SH-SY5Y (cell line): ENCODE data around the gene CPA1.

Experiments used
- GATA2 ChIP-seq: IDR thresholded peaks from 2 replicates; pipeline ENCODE4 v1.6.1; 2011; ENCODE audit warnings: mild to moderate bottlenecking, low read depth, low read length
- GATA3 ChIP-seq: IDR thresholded peaks from 2 replicates; pipeline ENCODE4 v1.6.1; 2011; ENCODE audit warnings: low read depth, mild to moderate bottlenecking, low read length, moderate library complexity

Gene CPA1

GRCh38 chr7:130377178-130377577 is 3.1 kb upstream of the CPA1 start:
- TF ChIP-seq GATA3 (no peak), GATA2 (no peak)

- TF ChIP-seq GATA2, result no peak
- no peak for TF ChIP-seq GATA3
These were observed 1.3 kb upstream of the CPA1 start for GRCh38 chr7:130379019-130379418.

GRCh38 chr7:130379532-130379920 is 768 bp upstream of the CPA1 start:
- TF ChIP-seq GATA2 (no peak), GATA3 (no peak)

- TF ChIP-seq GATA3, result no peak
- no peak for TF ChIP-seq GATA2
These were observed 664 bp downstream of the CPA1 start for GRCh38 chr7:130380861-130381455.

GRCh38 chr7:130381468-130382312 is 1.4 kb downstream of the CPA1 start:
- TF ChIP-seq GATA2 (no peak), GATA3 (no peak)

- no peak for TF ChIP-seq GATA2
- TF ChIP-seq GATA3, result no peak
These were observed 3.1 kb downstream of the CPA1 start for GRCh38 chr7:130383187-130383980.

- no peak for TF ChIP-seq GATA2
- TF ChIP-seq GATA3, result no peak
These were observed 4.1 kb downstream of the CPA1 start for GRCh38 chr7:130384371-130384801.

GRCh38 chr7:130384841-130385599 is 4.7 kb downstream of the CPA1 start:
- TF ChIP-seq GATA2 (no peak), GATA3 (no peak)

- TF ChIP-seq GATA2 (no peak), GATA3 (no peak)
These were observed 5.3 kb downstream of the CPA1 start for GRCh38 chr7:130385600-130386066.

GRCh38 chr7:130386876-130387275 is 6.6 kb downstream of the CPA1 start:
- TF ChIP-seq GATA3, result no peak
- no peak for TF ChIP-seq GATA2

- TF ChIP-seq GATA3 (no peak), GATA2 (no peak)
These were observed 7.0 kb downstream of the CPA1 start for GRCh38 chr7:130387306-130387627.

- TF ChIP-seq GATA3 (no peak), GATA2 (no peak)
These were observed 7.5 kb downstream of the CPA1 start for GRCh38 chr7:130387628-130388403.

GRCh38 chr7:130388671-130389070 is 8.4 kb downstream of the CPA1 start:
- TF ChIP-seq GATA2 (no peak), GATA3 (no peak)
